ENCODE data around the gene NCOA1.
A peak's percentile ranks its signal among the peaks of the same experiment; 100 is the strongest.
"Not testable (repeated sequence)": the region's sequence is repeated elsewhere in the genome, so short reads cannot be mapped to it uniquely, and the experiment has no call there.

The NCOA1 gene

DNA sequence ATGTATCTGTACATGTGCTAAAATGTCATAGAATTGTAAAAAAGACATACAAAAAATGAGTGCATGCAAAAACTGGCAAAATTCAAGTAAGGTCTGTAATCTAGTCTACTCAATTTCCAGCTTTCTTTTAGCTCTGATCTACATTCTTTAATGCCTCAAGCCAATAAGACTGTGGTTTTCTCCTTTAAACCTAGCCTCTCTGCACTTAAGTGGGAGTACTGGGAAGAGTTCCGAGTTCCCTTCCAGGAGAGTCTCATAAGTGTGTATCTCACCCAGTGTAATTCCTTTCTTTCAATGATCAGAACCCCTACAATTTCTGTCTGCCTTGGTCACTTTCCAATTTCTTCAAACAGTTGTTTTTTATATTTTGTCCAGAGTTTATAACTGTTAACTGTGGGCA is 152.0 kb downstream of the NCOA1 start:
- no peak for DNase-seq

DNA sequence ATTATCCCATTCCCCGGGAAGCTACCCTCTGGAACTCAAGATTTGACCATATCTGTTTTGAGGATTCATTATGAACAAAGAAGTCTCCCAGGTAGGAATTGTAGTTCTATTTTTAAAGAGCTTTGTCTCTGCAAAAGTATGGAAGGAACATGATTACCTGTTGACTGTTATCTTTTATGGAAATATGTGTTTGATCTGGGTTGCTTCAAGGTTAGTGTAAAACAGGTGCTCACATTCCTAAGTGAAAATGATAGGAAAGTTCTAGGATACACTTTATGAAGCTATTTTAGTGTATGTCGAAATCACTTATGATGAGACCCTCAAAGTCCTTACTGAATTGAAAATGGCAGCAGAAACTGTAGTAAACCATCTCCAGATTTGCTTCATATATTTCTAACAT is 153.0 kb downstream of the NCOA1 start:
- no peak for DNase-seq

DNA sequence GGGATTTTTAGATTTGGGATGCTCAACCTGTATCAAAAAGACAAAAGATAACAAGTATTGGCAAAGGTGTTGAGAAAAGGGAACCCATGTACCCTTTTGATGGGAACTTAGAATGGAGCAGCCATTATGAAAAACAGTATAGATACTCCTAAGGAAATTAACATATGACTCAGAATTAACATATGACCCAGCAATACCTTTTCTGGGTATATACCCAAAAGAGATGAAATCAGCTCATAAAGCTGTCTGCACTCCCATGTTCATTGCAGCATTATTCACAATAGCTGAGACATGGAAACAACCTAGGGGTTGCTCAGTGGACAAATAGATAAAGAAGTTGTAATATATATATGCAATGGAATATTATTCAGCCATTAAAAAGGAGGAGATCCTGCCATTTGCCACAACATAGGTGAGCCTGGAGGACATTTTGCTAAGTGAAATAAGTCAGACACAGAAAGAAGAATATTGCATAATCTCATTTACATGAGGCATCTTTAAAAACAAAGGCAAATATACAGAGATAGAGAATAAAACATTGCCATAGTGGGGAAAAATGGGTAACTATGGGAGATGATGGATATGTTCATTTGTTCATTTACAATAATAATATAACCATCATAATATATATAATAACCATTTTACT is 160.1 kb downstream of the NCOA1 start:
- DNase-seq, result no peak

DNA sequence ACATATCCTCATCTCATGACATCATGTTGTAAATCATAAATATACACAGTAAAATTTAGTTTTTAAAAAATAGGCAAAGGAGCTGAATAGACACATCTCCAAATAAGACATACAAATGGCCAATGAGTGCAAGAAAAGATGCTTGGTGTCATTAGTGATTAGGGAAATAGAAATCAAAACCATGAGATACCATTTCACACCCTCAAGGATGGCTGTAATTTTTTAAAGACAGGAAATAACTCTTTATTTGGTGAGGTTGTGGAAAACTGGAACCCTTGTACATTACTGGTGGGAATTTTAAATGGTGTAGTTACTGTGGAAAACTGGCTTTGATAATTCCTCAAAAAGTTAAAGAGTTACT is 160.6 kb downstream of the NCOA1 start:
- no peak for DNase-seq

DNA sequence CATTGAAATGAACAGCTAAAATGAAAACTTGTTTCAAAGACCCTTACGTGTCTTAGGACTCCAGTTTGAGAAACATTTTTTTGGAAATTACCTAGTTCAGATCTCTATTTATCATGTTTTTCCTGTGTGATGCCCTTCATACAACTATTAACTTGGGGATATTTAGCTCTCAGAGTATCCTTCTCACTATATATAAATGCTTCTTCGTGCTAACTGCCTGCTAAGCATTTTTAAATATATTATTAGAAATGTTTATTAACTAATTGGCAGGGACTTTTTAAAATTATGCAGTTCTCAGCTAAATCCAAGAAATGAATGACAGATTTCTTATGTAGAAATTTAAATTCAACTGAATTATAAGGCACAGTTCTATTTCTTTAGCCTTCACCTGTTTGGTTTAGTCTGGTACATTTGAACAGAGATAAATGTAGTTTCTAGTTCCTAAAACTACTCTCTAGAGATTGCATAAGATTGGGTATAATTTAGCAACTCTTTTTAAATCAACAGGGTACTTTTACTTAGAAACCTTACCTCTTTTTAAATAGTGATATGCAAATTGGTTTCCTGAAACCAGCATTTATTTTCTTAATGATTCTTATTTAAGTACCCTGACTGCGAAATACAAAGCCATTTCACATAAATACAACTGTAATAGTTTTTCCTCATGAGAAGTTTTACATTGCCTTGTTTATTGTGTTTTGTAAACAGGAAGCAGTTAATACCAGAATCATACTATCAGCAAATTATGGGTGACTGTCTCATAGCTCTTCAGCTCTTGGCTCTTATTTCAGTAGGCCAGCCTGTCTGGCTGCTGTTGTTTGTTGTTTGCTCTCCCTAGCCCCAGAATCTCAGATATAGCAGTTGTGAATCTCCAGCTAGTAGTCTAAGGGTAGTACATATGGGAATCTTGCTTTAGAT is 161.5 kb downstream of the NCOA1 start:
- DNase-seq, result peak in 1 of 3 experiments; percentile 37

DNA sequence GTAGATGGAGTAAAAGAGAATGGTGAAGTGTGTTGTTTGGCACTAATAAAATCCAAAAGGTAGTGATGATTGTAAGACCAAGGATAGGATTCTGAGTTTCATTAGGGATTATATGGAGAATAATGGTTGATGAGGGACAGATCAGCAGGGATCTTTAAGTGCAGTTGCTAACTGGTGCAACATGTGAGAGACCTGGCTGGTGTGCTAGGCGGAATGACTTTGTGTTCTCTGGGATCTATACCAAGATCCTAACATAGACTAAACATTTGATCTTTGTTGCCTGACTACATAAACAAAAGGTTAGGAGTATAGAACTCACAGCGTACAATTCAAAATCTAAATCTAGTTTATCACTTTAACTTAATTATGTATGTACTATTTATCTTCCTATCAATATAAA is 166.8 kb downstream of the NCOA1 start:
- no peak for DNase-seq

DNA sequence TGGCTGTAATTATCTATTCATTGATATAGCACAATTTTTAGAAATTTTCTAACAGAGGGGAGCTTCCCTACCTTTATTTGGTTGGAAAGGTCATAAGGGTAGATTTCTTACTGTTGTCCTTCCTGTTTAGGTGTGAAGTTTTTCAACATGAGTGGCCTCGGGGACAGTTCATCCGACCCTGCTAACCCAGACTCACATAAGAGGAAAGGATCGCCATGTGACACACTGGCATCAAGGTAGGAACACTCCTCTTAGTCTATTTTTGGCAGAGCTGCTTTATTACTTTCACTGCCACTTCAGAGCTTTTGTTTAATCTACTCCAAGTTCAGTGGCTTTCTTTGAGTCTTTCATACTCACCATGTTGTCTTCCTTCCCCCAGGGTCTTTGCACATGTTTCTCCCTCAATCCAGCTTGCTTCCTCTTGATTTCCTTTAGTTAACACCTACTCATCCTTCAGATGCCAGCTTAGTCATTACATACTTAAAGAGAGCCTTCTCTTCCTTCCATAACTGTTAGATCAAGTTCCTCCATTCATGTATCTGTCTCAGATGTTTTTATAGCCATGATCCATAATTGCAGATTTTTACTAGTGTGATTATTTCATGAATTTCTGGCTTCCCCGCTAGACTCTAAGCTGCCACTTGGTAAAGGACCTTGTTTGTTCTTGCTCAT is 167.6 kb downstream of the NCOA1 start:
- peak in 1 of 3 experiments; percentile 63 for DNase-seq

DNA sequence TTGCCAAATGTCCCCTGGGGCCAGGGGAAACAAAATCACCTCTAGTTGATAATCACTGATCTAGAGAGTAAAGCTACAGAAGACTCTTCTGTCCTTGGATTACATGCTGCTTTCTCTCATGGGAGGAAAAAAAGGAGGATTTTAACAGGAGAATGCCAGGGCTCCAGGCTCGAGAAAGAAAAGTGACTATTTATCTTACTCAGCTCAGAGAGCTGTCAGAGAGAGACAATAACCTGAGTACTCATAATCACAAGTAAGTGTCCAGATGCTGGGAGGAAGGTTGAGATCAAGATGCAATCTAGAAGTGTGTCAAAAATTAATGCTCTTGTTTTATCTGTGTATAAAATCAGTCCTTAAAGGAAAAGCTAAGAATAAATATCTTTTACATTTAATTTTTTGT is 168.8 kb downstream of the NCOA1 start:
- peak; percentile 20 to 97 (median 85) for DNase-seq

DNA sequence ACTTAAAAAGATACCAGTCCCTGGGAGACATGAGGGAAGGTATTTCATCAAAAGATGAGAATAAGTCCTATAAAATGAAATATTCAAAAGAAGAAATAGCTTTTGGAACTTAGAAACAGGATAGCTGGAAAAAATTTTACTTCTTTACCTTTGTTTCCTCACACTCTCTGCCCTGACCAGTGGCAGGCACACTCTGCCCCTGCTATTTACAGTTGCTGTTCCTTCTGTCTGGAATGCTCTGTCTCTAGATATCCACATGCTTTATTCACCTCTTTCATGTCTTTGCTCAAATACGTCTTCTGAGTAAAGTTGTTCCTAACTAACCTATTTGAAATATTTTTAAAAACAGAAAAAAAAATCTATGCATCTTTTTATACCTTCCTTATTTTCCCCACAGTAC is 176.5 kb downstream of the NCOA1 start:
- no peak for DNase-seq

DNA sequence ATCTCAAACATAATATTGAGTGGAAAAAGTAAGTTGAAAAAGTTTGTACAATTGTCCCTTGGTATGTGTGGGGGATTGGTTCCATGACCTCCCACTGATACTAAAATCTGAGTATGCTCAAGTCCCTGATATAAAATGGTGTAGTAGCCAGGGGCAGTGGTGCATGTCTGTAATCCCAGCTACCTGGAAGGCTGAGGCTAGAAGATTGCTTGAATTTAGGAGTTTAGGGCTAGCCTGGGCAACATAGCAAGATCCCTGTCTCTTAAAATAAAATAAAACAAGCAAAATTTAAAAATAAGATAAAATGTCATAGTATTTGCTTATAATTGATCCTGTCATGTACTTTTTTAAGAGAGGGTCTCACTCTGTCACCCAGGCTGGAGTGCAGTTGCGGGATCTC is 180.2 kb downstream of the NCOA1 start:
- no peak for DNase-seq

DNA sequence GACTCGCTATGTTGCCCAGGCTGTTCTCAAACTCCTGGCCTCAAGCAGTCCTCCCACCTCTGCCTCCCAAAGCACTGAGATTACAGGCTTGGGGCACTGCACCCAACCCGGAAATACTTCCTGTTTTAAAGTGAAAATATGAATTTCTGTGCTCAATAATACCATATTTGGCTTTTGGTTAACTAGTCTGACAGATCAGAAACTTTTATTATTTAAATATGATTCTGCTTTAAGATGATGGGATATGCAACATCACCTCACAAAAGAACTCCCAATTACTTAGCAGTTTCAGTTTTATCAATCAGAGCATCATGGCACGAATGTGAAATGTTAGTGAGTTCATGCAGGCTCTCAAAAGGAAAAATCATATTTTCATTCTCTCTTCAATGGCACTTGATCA is 181.5 kb downstream of the NCOA1 start:
- DNase-seq, result no peak

DNA sequence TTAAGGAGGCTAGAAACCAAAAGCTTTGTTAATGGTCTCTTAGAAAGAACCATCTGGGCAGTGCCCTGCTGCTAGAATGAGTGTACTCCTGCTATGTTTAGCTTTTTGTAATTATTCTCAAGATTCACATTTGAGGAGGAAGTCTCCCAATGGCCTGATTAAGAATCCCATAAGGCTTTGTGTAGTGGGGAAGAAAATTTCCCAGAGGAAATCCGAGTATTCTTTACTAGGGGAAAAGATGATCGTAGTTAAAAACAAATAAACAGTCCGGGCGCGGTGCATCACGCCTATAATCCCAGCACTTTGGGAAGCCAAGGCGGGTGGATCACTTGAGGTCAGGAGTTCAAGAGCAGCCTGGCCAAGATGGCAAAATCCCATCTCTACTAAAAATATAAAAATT is 184.3 kb downstream of the NCOA1 start:
- DNase-seq, result peak in 1 of 3 experiments; percentile 6

DNA sequence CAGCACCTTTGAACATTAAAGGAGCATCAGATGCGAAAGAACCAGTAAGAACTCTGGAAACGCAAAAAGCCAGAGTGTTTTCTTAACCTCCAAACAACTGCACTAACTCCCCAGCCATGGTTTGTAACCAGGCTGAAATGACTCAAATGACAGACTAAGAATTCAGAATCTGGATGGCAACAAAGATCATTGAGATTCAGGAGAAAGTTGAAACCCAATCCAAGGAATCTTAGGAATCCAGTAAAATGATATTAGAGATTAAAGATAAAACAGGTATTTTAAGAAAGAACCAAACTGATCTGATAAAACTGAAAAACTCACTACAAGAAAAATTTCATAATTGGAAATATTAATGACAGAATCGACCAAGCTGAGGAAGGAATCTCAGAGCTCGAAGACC is 185.4 kb downstream of the NCOA1 start:
- no peak for DNase-seq

DNA sequence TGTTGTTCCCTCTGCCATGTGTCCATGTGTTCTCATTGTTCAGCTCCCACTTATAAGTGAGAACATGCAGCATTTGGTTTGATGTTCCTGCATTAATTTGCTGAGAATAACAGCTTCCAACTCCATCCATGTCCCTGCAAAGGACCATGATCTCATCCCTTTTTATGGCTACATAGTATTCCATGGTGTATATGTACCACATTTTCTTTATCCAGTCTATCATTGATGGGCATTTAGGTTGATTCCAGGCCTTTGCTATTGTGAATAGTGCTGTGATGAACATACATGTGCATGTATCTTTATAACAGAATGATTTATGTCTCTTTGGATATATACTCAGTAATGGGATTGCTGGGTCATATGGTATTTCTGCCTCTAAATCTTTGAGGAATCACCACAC is 187.0 kb downstream of the NCOA1 start:
- not testable (repeated sequence) for DNase-seq

DNA sequence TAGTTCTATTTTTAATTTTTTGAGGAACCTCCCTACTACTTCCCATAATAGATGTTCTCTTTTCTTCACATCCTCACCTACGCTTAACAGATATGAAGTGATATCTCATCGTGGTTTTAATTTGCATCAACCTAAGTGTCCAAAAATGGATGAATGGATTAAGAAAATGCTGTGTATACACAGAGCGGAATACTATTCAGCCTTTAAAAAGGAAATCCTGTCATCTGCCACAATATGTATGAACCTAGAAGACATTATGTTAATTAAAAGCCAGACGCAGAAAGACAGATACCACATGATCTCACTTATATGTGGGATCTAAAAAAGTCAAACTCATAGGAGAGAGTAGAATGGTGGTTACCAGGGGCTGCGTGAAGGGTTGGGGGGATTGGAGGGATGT is 189.1 kb downstream of the NCOA1 start:
- DNase-seq, result no peak

DNA sequence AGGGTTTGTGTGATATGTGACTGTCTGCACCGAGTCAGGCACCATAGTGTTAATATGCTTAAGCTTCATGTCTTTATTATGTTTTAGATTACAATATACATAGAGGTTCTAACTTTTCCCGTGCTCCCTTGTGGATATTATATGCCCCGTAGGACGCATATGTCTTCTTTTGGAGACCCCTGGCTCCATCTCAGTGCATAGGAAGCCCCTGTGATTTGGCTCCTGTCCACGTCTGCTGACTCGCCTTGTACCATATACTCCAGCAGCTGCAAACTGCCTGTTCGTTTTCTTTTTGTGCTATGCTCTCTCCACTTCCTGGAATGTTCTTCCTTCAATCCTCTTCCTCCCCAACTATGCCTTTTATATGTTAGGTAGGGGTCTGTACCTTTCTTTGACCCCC is 191.2 kb downstream of the NCOA1 start:
- no peak for DNase-seq

DNA sequence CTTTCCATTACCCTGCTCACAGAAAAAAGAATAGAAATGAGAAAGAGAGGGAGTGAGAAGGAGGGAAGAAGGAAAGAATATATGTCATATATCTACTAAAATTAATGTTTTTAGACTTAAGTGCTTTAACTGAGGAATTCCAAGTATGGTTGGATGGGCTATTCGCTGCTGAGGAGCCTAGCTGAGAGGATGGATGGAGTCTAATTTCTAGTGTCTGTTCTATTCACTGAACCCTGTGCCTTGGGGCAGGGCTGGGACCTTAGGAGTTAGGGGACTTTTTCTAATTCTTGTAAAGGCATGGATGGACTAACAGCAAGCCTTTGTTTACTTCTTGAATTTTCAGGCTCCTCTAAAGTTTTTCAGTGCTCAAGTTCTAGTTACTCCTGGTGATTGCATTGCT is 192.4 kb downstream of the NCOA1 start:
- no peak for DNase-seq

DNA sequence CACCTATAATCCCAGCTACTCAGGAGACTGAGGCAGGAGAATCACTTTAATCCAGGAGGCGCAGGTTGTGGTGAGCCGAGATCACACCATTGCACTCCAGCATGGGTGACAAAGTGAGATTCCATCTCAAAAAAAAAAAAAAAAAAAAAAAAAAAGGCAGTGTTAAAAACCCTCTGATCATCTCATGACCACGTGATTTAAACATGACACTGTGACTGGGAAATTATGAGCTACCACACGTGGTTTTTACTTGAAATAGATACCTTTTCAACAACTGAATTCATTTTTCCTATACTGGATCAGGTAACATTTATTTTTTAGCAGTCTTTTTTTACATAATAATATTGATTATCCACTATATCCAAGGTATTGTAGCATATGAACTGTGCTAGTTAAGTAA is 199.5 kb downstream of the NCOA1 start:
- DNase-seq, result no peak

DNA sequence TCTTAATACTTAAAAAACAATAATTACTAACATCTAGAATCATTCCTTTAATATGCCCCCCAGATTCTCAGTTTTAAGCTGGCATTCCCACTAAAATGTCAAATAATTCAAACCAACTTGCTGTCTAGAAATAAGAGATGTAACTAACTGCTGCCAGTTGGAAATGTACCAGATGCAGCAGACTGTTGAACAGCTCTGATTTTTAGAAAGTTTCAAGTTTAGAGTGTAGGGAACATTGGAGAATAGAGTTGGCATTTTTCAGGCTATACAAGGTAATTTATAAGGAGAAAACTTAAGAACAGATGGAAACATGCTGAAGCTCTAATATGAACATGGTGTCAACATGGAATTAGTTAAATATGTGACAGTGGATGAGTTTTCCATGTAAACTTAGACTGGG is 200.8 kb downstream of the NCOA1 start:
- no peak for DNase-seq

DNA sequence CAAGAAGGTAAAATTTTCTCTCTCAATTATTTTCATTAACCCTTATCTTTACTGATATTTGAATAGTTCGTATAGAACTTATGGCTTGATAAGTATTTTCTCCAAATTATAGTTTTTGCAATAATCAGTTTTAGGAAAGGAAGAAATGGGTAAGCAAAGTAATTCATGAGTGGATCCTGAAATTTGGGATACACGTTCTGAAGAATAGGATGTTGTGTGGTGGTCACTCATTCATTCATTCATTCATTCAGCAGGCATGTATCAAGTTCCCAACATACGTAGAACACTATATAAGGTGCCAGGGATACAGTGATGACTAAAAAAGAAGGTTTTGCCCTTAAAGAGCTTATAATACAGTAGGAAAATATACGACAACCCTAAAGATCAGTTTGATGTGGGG is 206.7 kb downstream of the NCOA1 start:
- no peak for DNase-seq

DNA sequence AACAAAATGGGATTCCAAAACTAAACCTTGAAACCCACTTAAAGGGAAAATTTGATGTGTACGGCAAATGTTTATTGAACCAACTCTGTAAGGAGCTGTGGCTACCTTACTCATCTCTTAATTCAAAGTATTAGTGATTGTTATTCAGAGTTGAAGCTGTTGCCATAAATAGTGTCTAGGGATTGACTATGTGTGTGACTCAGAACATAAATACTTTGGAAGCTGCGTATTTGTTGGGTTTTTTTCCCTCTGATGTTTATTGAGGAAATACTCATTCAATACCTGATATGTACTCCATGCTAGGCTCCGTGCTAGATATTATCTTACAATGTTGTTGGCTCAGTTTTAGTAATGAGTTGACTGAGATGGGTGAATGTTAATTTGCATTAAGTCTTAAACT is 211.7 kb downstream of the NCOA1 start:
- DNase-seq, result no peak

DNA sequence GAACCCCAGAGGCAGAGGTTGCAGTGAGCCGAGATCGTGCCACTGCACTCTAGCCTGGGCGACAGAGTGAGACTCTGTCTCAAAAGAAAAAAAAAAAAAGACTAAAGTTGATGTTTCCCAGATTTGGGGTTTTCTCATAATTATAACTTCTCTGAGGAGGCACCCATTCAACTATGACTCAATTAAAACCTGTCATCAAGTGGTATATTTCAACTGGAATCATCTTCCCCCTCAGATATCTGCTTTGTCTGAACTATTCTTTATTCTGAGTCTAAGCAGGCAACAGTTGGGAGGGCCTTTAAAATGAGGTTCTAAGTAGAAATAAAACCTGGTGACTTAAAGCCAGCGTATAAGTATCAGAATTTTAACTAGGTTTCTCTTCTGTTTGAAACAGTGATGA is 213.6 kb downstream of the NCOA1 start:
- DNase-seq, result no peak

DNA sequence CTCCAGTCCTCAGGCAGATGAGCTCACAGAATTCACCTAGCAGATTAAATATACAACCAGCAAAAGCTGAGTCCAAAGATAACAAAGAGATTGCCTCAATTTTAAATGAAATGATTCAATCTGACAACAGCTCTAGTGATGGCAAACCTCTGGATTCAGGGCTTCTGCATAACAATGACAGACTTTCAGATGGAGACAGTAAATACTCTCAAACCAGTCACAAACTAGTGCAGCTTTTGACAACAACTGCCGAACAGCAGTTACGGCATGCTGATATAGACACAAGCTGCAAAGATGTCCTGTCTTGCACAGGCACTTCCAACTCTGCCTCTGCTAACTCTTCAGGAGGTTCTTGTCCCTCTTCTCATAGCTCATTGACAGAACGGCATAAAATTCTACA is 216.1 kb downstream of the NCOA1 start:
- DNase-seq, result no peak

DNA sequence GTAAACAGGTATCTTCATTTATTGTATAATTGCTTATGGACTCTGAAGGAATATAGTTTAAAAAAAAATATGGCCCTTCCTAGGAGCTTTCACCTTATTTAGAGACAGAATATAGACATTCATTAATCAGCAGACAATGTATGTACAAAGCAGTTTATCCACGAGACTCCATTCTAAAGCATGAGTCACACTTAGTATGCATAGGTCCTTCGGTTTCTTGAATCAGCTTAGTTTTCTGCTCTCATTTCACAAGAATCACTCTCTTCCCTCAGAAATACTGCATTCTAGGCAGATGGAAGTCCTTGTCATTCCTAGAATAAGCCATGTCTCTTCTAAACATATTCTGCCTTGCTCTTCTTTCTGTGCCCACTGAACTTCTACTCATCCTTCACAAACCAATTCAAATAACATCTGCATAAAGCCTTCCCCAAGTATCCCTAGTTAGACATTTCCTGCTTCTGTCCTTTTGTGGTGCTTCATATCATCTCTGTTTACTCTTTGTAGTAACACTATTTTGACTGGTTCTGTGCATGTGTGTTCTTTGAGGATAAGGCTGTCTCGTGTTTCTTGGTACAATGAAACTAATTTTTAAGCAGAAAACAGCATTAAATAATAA is 217.6 kb downstream of the NCOA1 start:
- DNase-seq, result peak in 1 of 3 experiments; percentile 11

Measured in NCI-H1417 (cell line).